H1 (cell line): ENCODE results near the gene ALPG. TPM values are rescaled to one million over a fixed set of nuclear protein-coding genes. Genes with fewer than 3 reads are reported as not detected.

Experiments used
- CBX8 ChIP-seq: fragments of 300-800, 300-1000 bp; sonication (generic); IDR thresholded peaks from 2 replicates; pipeline ENCODE4 v1.7.1; 2016; ENCODE audit warnings: low read depth, low read length, borderline replicate concordance
- polyA plus RNA-seq, 7 experiments: library from polyadenylated mRNA; depleted of rRNA in 3 of 7; stranded (reverse) in 5 of 7; unstranded in 2 of 7; fragments of >200 nt in 5 of 7; fragments of 200-250 nt in 2 of 7; gene quantifications; 1 replicate in 5 of 7; 2 replicates in 1 of 7; 4 replicates in 1 of 7; pipeline versions ENCODE4 v1.2.1 to v1.2.3, GENCODE V29; 2011 to 2013; ENCODE audit warnings: missing spikeins in 2 of 7, mixed read lengths in 2 of 7
- total RNA-seq: library from RNA; stranded (reverse); fragmentation: NEBNext Ultra II Directional; extraction: Animal tissue kit (Norgen Biotek cat#: 25700); gene quantifications from 2 replicates; pipeline ENCODE4 v1.2.1, GENCODE V29; 2021

The ALPG gene
- total and polyA plus RNA-seq, 2 of the 8 experiments (the other 6 are each of a cell fraction or from before 2014, with no cell fraction given) = 0.56 to 2.1 TPM

DNA sequence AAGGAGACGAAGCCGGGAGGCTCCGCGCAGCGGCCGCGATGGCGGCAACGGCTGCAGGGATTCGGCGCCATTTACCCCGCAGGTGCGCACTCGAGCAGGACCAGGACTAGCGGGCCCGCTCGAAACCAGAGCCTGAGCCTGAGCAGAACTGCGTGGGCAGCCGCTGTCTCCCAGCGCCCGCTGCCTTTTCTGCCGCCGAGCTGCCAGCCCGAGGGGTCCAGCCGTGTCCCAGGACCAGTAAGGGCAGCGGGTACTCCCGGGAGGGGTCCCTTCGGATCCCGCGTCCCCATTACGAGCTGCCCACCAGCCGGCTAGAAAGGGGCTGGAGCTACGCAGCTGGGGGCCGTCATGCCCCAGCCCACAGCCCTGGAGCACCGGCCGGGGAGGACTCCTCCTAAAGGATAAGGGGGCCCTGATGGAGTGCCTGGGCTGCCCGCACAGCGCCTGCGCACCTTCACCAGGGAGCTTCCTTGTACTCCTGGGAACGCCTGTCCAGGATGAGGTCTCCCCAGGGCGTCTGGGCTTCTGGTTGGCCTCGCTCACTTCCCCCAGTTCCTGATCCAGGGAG, 18.2 kb upstream of the ALPG start (continued):
- TF ChIP-seq CBX8 = no peak
- TF ChIP-seq, all 59 proteins: peak for 8
